Right renal cortex interstitium (tissue), 3 donors: Measurements from ENCODE around the gene BIRC3. TPM values are rescaled to one million over a fixed set of nuclear protein-coding genes. Genes with fewer than 3 reads are reported as not detected.
A peak's percentile ranks its signal among the peaks of the same experiment; 100 is the strongest.
"Not testable (repeated sequence)": the region's sequence is repeated elsewhere in the genome, so short reads cannot be mapped to it uniquely, and the experiment has no call there.

Experiments used
- DNase-seq, 3 donors: peaks; one replicate each; pipeline ENCODE4 v3.0.0-alpha.2; 2013; ENCODE audit warnings: low read depth in 3 of 3, low spot score in 2 of 3
- polyA plus RNA-seq, 3 donors: library from polyadenylated mRNA; unstranded; fragments of 120-200 nt; gene quantifications; one replicate each; pipeline ENCODE4 v1.2.1, GENCODE V29; 2013; ENCODE audit not compliant: insufficient read length in 3 of 3

Gene BIRC3
- polyA plus RNA-seq, 3 donors = 1.2 to 1.6 (median 1.5) TPM

DNA sequence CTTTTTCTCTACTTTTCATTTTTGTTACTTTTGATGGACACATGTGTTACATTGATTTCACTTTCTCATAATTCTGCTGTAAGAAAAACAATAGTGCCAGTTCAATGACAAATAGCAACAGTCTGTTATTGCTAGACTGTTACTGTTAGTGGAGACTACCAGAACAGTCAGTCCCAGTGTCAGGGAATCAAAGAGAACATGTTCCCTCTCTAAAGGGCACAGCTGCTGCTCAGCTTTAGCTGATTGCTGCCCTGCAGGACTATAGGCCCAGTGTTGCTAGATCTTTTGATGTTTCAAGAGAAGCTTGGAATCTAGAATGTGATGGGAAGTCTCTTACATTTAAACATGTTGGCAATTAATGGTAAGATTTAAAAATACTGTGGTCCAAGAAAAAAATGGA, 3.4 kb downstream of the BIRC3 start:
- no peak for DNase-seq

DNA sequence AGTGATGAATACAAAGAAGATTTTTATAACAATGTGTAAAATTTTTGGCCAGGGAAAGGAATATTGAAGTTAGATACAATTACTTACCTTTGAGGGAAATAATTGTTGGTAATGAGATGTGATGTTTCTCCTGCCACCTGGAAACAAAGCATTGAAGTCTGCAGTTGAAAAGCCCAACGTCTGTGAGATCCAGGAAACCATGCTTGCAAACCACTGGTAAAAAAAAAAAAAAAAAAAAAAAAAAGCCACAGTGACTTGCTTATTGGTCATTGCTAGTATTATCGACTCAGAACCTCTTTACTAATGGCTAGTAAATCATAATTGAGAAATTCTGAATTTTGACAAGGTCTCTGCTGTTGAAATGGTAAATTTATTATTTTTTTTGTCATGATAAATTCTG, 5.3 kb downstream of the BIRC3 start:
- no peak for DNase-seq

GRCh38 chr11:102323542-102324251, 6.4 kb downstream of the BIRC3 start:
- no peak for DNase-seq

DNA sequence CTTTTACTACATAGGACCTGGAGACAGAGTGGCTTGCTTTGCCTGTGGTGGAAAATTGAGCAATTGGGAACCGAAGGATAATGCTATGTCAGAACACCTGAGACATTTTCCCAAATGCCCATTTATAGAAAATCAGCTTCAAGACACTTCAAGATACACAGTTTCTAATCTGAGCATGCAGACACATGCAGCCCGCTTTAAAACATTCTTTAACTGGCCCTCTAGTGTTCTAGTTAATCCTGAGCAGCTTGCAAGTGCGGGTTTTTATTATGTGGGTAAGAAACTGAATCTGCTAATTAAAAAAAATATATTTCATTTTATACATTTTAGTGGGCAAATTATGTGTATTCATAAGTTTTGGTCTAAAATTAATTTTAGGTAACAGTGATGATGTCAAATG, 7.8 kb downstream of the BIRC3 start:
- no peak for DNase-seq

- no peak for DNase-seq
Observed at GRCh38 chr11:102328748-102329147, 11.5 kb downstream of the BIRC3 start.

DNA sequence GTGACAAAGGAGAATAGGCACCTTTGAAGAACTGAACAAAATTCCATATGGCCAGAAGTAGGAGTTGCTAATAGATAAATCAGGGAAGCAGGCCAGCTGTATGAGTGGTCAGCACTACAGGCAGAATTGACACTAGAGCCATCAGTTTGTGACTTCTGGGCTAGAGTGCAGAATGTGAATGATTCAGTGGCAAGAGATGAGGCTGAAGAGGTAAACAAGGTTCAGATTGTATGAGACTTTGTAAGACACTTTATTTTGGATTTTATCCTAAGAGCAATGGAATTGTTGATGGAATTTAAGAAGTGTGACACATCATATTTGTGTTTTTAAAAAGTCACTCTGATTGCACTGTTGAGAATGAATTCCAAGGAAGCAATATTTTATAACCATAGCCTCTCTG, 12.9 kb downstream of the BIRC3 start:
- DNase-seq = no peak

GRCh38 chr11:102331341-102331740, 14.1 kb downstream of the BIRC3 start:
- DNase-seq = no peak

DNA sequence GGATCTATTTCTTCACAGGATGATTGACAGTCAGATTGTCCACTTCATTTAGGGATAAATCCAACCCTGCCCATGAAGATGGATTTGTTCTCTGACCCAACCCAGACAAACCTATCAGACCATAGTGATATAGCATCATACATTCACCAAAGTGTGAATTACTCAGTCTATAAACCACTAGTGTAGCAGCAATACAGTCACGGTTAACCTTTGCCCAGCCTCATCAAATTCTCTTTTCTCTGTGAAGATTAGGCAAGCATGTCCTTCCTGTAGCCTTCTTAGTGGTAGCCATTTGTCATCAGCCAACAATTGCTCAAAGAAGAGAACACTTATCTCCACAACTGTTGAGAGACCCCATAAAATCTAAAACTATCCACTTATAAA, 15.3 kb downstream of the BIRC3 start:
- no peak for DNase-seq

DNA sequence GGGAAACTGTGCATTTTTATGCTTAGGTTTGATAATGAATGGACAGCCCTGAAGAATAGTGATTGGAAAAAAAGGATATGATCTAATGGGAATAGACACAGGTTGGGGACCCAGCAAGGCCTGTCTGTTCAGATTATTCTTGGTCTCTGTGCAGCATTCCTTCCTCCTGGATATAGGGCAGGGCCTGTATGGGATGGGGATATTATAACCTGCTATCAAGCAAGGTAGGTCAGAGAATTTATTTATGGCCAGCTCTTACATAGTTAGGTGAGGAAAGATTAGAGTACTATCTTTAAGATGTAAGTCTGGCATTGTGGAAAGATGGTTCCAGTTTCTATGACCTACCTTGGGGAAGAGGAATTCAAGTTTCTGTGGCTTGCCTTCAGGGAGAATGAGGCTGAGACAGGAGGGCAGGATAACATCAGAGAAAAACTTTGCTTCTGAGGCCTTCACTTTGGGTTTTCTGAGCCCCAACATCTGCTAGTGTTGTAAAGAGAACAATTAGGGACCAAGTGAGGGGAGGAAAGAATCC, 21.3 kb downstream of the BIRC3 start:
- DNase-seq = no peak

- DNase-seq = not testable (repeated sequence)
Observed at GRCh38 chr11:102341311-102341710, 24.0 kb downstream of the BIRC3 start.

DNA sequence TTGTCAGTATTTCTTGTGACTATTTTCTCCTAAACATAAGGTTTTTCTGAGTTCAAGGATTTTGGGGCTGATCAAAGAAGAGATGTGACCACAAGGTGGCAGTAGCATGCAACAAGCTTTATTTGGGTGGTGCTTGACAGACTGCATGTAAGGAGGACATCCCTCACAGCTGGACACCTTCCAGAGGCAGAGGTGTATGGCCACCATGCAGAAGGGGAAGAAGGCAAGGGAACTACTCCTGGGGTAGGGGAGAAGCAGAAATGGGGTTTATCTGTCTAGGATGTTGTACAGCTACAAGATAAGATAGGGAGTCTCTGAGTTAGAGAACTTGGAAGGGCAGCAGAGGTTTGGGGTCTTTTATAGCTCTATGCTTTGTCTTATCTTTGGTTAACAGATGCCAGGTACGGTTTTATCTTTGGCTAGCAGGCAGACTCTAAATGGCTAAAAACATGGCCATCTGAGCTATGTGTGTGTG, 24.6 kb downstream of the BIRC3 start:
- peak; percentile 55 to 63 (median 60) for DNase-seq

DNA sequence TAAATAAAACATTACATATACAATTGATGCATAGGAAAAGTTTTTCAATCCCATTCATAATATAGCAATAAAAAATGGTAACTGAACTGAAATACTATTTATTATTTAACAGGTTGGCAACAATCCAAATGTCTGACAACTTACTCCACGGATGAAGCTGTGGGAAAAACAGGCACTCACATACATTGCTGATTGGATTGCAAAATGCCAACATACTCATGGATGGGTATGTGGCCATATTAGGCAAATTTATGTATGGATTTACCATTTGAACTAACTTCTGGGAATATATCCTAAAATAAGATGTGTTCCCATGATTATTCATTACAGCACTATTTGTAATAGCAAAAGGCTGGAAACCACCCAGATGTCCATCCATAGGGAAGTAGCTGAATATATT, 26.5 kb downstream of the BIRC3 start:
- DNase-seq = no peak

GRCh38 chr11:102345904-102346303, 28.6 kb downstream of the BIRC3 start:
- DNase-seq = peak in 1 of 3 donors; percentile 18

DNA sequence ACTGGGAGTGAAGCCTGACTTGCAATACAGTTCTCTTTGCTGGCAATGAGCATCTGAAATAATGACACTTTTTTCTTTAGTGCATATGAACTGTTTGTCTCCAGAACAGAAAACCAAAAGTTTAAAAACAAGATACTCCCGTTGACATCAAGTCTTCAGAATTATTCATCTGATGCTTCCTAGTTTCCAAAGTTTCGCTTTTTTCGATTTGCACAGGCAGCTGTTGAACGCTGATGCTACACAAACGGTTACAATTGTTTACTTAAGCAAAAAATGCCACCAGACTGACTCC, 29.1 kb downstream of the BIRC3 start:
- DNase-seq = no peak

DNA sequence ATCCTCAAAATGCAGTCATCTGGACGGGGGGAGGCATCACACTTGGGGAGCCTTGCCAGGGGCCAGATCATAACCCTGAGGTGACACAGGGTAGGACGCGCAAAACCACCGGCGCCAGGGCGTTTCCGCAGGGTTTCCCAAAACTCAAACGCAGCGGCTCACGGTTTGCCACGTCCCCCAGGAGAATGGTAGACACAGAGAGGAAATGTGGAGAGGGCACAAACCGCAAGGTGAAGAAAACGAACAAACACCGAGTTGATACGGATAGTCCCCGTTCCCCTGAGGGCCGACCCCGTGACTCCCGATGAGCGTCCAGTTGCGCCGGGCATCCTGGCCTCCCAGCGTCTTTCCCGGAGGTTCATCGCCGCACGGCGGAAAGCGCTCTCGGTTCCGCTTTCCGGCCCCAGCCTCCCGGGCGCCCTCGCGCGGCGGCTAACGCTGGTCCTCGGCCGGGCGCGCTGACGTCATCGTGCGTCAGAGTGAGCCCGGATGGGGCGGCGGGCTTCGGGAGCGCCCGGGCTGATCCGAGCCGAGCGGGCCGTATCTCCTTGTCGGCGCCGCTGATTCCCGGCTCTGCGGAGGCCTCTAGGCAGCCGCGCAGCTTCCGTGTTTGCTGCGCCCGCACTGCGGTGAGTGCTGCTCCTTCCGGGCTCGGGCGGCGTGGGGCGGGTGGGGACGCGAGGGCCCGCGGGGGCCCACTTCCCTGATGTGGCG, 29.6 kb downstream of the BIRC3 start, which contains the start of gene BIRC2:
Gene BIRC2 (plus strand): TSS at position 467 of the 714 bp plus-strand sequence. CDS start 2,641 bp downstream, outside the sequence.
- DNase-seq = peak; percentile 74 to 92 (median 86)

DNA sequence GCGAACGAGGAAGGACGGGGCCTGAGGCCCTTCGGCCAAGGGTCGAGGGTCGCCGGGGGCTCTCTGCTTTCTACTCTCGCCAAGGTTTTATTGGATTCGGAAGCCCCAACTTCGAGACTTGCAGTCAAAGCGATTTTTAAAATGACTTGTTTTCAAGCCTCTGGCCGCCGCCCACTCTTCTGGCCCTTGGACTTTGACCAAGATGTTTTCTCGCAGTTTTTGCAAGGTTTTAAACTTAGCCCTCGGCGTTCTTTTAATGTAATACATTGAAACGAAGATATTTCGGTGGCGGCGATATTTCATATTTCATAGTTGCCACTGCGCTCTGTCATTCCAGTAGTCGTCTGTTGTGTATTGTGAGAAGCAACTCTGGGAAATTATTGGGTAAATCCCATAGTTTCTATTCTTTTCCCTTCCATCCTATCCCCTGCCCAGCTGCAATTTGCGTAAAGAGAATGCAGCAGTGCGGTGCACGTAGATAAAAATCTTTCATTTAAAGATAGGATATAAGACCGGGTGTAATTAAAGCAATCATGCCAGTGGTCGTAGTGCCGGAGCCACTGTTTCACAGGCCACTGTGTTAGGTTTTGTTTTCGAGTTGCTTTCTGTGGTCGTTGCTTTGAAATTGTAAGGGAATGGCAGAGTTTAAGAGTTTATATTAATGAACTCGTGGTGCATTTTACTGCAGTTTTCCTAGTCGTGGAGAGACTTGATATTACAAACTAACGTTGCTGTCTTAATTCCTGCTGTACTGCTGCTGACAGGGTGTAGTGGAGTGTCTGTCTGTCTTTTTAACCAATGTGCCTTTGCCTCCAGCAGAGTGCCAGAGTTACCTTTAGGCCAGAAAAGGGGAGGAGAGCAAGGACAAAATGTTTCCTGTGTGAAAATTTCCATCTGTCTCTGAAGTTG, 30.4 kb downstream of the BIRC3 start:
- peak; percentile 38 to 57 (median 47) for DNase-seq

- no peak for DNase-seq
Observed at GRCh38 chr11:102357116-102357515, 39.8 kb downstream of the BIRC3 start.

DNA sequence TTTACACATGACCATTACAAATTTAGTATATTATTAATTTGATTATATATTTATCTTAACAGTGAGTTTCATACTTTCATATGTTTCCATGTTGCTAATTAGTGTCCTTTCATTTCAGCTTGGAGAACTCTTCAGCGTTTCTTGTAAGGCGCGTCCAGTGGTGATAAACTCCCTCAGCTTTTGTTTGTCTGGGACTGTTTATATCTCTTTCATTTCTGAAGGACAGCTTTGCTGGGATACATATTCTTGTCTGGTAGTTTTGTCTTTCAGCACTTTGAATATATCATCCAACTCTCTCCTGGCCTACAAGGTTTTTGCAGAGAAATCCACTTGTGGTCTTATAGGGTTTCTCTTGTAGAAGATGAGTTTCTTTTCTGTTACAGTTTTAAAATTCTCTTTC, 42.1 kb downstream of the BIRC3 start:
- no peak for DNase-seq

DNA sequence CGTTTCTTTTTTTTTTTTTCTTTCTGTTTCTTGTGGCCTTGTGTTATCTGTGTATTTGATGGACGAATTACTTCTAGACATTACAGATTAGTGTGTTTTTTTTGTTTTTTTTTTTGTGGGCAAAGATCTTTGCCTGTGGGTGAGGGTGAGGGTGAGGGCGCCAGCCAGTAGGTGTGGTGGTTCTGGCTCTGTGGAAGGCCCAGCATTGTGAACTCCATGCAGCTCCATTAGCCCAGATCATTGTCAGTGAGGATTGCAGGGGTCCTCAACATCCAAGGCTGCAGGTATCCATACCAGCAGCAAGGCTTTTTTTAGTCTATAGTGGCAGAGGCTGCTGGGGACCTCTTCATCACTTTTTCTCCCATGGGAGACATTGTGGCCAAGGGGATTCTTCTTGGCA, 43.4 kb downstream of the BIRC3 start:
- DNase-seq = no peak

GRCh38 chr11:102361086-102362031, 44.1 kb downstream of the BIRC3 start:
- DNase-seq = no peak
